ENCODE measurements around the gene TMEM179.
"Not testable (repeated sequence)": the region's sequence is repeated elsewhere in the genome, so short reads cannot be mapped to it uniquely, and the experiment has no call there.

Gene TMEM179

GRCh38 chr14:104604458-104605449 is at the start of gene TMEM179:
Gene TMEM179, minus strand, starts transcription at chr14:104604772. Its CDS starts 31 bp downstream, at chr14:104604741.
- DNase-seq = no peak

GRCh38 chr14:104654119-104654518 is 49.5 kb upstream of the TMEM179 start:
- no peak for DNase-seq

- not testable (repeated sequence) for DNase-seq
Measured at GRCh38 chr14:104653130-104653920, 48.8 kb upstream of the TMEM179 start.

DNA sequence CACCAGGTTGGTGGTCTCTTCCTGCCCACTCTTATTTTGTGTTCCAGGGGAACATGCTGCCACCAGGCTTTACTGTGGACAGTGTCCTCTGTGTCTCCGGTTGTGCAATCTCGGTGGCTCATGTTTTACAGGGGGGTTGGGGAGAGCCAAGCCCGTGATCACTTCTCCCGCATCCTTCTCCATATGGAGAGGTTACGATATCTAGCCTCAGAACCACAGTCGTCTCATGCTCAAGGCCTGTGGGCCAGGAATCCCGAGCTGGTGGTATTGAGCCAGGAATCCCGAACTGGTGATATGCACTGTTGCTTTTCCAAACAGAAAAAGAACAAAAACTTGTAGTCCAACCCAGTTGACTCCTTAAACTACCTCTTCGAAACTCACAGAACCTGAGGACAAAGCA is 47.8 kb upstream of the TMEM179 start:
- no peak for DNase-seq

GRCh38 chr14:104651876-104652260 is 47.3 kb upstream of the TMEM179 start:
- DNase-seq = no peak

DNA sequence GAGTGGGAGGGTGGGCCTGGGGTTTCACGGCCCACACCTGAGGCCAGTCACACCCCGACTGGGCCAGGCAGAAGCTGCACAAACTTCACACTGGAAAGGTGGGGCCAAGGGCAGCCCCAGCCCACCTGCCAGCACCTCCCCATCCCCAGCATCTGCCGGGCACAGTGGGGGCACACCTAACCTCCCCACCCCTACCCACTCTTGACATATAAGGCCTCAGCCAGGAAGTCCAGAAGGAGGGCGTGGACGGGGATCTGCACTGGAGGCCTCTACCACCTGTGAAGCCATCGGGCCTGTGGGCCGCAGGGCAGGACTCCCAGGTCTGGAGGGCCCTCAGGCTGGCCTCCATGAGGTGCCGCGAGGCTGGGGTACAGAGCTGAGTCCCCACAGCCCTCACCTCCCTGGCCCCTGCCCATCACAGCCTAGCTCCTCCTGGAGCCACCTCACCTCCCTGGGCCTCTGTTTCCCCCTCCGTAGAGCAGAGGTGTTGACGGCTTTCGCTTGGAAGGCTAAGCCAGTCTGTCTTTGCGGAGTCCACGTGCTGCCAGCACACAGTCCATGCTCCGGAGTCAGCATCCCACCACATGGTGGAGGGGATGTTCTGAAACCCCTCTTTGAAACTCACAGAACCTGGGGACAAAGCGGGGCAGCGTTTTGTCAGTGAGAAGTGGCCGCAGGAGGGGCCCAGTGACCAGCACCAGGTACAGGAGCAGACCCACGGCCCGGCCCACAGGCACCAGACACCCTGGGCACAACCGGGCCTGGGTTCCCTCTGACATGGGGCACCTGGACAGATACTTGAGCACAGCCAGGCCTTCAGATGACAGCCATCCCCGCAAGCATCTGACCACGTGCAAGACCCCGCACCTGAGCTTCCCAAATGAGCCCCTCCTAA is 46.7 kb upstream of the TMEM179 start:
- no peak for DNase-seq

DNA sequence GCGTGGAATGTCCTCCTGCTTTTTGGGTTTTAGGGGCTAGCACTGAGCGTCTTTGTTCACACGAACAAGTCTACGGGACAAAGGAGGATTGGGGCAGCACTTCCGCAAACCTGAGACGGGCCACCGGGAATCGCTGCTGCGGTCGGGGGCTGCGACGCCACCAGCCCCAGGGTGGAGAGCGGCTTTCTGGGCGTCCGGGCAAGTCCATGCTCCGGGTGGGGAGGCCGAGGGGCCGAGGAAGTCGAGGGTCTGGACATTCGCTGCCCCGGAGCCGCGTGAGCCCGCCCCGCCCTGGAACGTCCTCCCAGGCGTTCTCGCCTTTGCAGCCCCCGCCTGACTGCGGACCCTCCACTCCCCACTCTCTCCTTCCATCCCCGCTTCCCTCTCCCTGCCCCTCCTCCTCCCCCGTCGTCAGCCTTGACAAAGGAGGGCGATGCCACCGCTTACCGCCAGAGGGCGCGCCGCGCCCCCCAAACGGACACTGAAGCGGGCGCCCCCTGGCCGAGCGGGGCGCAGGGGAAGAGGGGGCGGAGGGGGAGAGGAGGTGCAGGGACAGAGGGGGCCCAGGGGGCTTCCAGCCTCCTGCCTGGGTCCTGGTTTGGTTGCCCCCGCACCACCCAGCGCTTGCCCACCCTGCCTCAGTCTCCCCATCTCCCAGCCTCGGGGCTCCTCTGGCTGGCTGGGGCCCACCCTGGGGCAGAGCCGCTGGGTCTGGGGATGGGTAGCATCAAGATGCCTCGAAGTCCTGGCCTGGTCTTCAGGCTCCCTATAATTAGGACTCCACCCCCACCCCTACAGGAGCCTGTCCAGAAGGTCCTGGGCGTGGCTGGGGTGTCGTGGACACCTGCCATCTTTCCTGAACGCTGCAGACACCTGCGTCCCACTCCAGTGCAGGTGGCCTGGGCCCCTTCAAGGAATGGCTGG is 45.7 kb upstream of the TMEM179 start:
- no peak for DNase-seq

DNA sequence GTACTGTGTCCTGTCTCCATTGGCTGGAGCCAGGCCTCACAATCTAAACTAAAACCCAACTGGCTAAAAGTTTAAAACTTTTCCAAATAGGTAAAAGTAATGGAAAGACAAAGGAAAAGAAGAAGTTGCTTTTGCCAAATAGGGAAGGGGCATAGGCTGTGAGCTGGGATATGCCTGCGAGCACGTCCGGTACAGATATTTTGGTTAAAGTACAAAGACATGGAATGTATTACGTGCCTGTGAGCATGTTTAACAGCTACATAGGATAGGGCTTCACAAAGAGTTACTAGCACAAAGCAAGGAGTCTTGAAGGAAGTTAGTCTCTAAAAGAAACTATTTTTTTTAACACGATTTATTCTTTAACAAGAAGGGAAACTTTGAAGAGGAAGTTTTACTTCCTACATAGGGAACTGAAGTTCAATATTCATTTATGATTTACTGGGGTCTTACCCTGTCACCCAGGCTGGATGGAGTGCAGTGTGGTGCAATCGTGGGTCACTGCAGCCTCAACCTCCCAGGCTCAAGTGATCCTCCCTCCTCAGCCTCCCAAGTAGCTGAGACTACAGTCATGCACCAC is 43.0 kb upstream of the TMEM179 start:
- no peak for DNase-seq

DNA sequence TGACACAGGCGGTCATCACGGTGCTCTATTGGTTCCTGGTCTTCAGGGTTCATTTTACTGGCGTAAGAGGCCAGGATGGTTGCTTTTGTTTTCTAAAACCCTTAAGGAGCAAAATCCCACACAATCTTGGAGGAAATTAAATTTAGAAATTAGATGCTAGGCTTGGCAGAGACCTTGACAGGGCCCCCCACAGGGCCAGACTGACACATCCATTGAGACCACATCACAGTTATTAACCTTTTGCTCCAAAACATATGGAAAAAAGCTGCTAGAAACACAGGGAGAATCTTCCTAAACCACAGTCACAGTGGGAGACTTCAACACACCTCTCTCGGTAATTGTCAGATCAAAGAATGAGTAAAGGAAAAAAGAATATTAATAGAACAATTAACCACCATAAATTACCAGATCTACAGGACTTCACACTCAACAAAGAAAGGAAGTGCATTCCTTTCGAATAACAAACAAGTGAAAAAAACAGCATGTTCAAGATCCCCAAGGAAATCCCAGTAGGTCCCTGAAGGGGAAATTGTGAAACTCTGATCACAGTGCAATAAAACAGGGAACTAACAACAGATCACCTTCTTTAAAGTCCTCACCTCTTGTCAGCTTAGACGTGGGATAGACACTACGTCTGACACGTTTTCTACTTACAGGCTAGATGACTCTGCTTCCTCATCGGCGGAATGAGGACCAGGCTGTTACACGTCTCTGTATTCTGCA is 40.2 kb upstream of the TMEM179 start:
- DNase-seq = no peak

GRCh38 chr14:104644091-104644635 is 39.6 kb upstream of the TMEM179 start:
- DNase-seq = no peak

DNA sequence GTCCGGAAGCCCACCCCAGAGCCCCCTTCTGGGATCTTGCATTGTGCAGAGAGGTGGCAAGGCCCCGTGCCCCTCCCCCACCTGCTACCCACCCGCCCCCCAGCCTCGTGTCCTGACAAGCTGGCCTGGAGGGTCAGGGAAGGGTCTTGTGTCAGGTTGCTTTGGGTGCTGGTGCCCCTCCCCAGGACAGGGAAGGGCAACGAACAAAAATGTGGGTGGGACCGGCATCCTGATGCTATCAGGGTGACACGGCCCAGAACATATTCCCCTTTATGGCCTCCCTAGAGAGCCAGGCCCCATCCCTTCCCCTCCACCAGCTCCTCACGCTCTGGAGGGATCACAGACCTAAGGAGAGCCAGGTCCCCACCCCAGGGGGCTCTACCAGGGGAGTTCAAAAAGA is 38.7 kb upstream of the TMEM179 start:
- DNase-seq = no peak

GRCh38 chr14:104642540-104642868 is 37.9 kb upstream of the TMEM179 start:
- DNase-seq = no peak

DNA sequence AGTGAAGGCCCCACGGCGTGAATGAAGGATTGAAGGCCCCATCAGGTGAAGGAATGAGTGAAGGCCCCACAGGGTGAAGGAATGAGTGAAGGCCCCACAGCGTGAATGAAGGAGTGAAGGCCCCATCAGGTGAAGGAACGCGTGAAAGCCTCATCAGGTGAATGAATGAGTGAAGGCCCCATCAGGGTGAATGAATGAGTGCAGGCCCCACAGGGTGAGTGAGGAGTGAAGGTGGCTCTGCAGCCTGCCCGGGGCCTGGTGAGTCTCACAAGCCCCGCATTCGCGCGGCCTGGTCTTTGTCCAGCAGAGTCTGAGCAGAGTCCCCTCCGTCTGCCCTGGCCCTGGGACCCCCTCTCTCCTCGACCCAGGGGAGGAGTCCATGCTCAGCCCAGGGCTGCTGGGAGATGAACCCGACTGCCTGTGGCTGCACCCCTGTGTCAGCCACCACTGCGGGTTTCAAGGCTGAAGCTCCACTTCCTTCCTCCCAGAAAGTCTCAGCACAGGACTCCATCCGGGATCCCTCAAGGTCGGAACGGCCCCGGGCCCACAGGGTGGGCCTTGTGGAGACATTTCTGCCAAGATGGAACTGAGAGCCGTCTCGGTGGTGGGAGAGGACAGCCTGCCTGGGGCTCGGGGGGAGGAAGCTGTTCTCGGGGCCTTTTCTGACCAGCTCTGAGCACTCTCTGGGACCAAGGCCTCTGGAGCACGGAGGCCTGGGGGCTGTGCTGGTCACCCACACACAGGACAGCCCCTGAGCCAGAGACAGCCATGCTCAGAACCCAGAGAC is 37.4 kb upstream of the TMEM179 start:
- DNase-seq = no peak

- DNase-seq = no peak
Measured at GRCh38 chr14:104640681-104641080, 36.1 kb upstream of the TMEM179 start.

GRCh38 chr14:104639885-104640548 is 35.4 kb upstream of the TMEM179 start:
- DNase-seq = peak; percentile 50

DNA sequence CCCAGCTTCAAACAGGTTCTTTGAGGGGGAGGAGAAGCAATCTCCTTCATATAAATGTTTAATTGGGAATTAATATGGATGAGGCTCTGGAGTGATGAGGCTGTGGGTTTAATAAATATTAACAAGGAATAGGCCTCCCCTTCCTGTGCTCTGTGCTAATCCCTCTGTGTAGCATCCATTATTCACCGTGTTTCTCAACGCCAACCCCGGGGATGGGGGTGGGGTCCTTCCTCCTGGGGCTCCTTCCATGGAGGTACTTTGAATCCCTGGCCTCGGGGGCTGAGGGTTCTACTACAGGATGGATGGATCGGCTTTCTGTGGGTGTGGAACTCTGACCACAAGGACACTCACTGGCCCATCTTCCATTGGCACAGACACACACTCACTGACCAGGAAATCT is 34.9 kb upstream of the TMEM179 start:
- no peak for DNase-seq

DNA sequence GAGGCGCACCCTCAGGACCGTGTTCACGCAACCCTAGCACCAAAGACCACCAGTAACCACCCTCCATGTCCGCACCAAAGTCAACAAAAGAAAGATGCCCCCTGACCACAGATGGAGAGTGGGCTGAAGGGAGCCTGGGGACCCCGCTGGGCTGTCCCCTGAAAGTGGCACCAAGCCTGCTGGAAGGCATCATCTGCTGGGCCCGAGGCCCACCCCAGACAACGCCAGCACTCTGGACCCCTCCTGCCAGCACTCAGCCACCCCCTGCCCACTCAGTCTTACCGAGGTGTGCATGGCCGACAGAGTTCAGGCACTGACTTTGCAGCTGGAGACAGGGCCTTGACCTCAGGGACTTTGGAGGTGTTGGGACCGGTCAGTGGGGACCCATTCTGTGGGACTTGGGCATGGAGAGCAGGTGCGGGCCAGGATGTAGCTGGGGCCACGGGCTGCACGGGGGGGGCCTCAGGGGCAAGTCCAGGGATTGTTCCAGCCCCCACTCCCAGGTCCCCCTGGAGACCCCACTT is 34.4 kb upstream of the TMEM179 start:
- no peak for DNase-seq

DNA sequence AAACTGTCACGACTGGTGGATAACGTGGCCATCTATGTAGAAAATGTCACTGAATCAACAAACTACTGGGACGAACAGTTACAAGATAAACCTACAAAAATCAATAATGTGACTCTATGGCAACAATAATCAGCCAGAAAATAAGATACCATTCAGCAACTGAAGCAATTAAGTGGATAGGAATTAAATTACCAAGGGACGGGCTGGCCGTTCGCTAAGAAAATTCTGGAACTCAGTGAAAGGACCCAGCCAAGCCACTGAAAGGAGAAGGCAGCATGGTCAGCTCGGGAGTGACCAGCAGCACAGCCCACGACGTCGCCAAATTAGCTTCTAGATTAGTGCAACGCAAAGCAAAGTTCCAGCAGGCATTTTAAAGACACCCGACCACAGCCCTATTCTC is 33.6 kb upstream of the TMEM179 start:
- no peak for DNase-seq

DNA sequence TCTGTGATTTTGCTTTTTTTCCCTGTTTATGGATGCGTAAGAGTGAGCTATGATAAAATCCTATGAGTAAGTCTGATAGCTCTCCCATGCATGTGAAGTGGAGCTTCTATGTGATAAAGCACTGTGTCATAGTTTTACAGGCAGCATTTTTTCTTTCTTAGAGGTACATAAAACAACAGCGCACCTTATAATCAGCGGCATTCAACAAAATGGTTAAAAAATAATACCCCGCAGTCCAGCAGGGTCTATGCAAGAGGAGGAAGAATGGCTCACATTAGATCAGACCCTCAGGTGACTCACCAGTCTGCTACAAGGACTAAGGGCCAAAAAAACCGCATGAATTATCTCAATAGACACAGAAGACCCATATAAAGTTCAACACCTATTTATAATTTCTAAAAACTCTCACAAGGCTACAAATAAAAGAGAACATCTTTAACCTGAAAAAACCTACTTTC is 33.0 kb upstream of the TMEM179 start:
- no peak for DNase-seq

Data from NCI-H2107 (cell line).